ENCODE measurements around the gene CCDC195.

CCDC195 gene

GRCh38 chr2:224711381-224711780 lies 4.8 kb downstream of the CCDC195 start:
- Histone ChIP-seq H3K9ac (ENCODE audit: low read depth, low read length, poor library complexity, severe bottlenecking) (no peak overlapping the region), H2AFZ (ENCODE audit: low read length) (no peak overlapping the region), H3K27me3 (ENCODE audit: insufficient read depth, low read length, poor library complexity, severe bottlenecking) (no peaks in the 10 kb centered on the region), H3K4me2 (ENCODE audit: low read depth, low read length, poor library complexity, severe bottlenecking) (no peak overlapping the region), H3K36me3 (ENCODE audit: insufficient read depth, low read length) (no peaks in the 10 kb centered on the region), H3F3A (ENCODE audit: low read depth) (no peaks in the 10 kb centered on the region), H3K79me2 (ENCODE audit: insufficient read depth, low read length) (no peaks in the 10 kb centered on the region), H4K20me1 (ENCODE audit: insufficient read depth, low read length, poor library complexity, severe bottlenecking) (no peaks in the 10 kb centered on the region), H3K4me1 (ENCODE audit: insufficient read depth, low read length, poor library complexity, severe bottlenecking) (no peaks in the 10 kb centered on the region), H3K9me3 (ENCODE audit: insufficient read depth, low read depth, low read length) (no peaks in the 10 kb centered on the region), H3K9me2 (replicated peaks; ENCODE audit: low read depth, low read length) (no peaks in the 10 kb centered on the region), H3K4me3 (ENCODE audit: low read length, poor library complexity, severe bottlenecking) (no peak overlapping the region)
- no peak for TF ChIP-seq CTCF (conservative IDR thresholded peaks at IDR 0.05; ENCODE audit: low read length)
- no peak for TF ChIP-seq EZH2phosphoT487 (IDR thresholded peaks at IDR 0.05; ENCODE audit: borderline replicate concordance)

DNA sequence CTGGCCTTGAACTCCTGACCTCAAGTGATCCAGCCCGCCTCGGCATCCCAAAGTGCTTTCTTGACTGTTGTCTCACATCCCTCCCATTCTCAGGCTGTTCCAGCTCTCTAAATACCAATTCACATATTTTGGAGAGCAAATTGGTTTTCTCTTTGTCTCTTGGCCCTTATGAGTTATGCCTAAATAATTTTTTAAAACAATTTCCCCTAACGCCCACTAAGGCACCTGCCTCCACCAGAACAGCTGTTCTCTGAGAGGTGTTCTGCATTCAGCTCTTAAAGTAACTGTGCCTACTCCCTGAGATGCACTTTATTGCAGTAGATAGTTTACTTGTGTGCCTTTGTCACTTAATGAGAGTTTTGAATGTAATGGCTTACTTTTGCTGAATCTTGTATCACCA lies 6.9 kb downstream of the CCDC195 start:
- Histone ChIP-seq H3K9ac (ENCODE audit: low read depth, low read length, poor library complexity, severe bottlenecking) (no peak overlapping the region), H3K36me3 (ENCODE audit: insufficient read depth, low read length) (no peaks in the 10 kb centered on the region), H2AFZ (ENCODE audit: low read length) (no peak overlapping the region), H3K79me2 (ENCODE audit: insufficient read depth, low read length) (no peaks in the 10 kb centered on the region), H3K4me1 (ENCODE audit: insufficient read depth, low read length, poor library complexity, severe bottlenecking) (no peaks in the 10 kb centered on the region), H3K9me3 (ENCODE audit: insufficient read depth, low read depth, low read length) (no peaks in the 10 kb centered on the region), H3K4me2 (ENCODE audit: low read depth, low read length, poor library complexity, severe bottlenecking) (no peak overlapping the region), H3K27me3 (ENCODE audit: insufficient read depth, low read length, poor library complexity, severe bottlenecking) (no peaks in the 10 kb centered on the region), H4K20me1 (ENCODE audit: insufficient read depth, low read length, poor library complexity, severe bottlenecking) (no peaks in the 10 kb centered on the region), H3K9me2 (replicated peaks; ENCODE audit: low read depth, low read length) (no peaks in the 10 kb centered on the region), H3F3A (ENCODE audit: low read depth) (no peaks in the 10 kb centered on the region), H3K4me3 (ENCODE audit: low read length, poor library complexity, severe bottlenecking) (no peak overlapping the region)
- TF ChIP-seq EZH2phosphoT487 (IDR thresholded peaks at IDR 0.05; ENCODE audit: borderline replicate concordance): no peak
- no peak for TF ChIP-seq CTCF (conservative IDR thresholded peaks at IDR 0.05; ENCODE audit: low read length)

DNA sequence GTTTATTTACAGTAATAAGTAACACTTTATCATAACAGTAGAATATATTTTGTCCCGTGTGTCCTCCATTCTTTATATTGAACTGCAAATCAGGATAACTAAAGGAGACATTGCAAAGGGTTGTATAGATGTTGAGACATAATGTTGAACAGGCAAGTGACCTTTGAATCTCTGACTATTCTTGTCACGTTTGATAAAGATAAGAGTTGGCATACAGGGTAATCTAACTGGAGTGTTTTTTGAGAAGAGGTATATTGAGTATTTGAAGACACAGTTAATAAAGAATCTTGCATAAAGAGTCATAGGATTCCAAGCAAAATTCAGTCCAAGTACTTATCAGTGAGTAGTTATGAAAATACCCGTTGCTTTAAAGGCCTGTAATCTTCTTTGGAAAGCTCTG lies 21.7 kb downstream of the CCDC195 start:
- Histone ChIP-seq H4K20me1 (ENCODE audit: insufficient read depth, low read length, poor library complexity, severe bottlenecking) (no peaks in the 10 kb centered on the region), H3K27me3 (ENCODE audit: insufficient read depth, low read length, poor library complexity, severe bottlenecking) (no peaks in the 10 kb centered on the region), H3F3A (ENCODE audit: low read depth) (no peaks in the 10 kb centered on the region), H3K36me3 (ENCODE audit: insufficient read depth, low read length) (no peaks in the 10 kb centered on the region), H3K9me3 (ENCODE audit: insufficient read depth, low read depth, low read length) (no peaks in the 10 kb centered on the region), H2AFZ (ENCODE audit: low read length) (no peak overlapping the region), H3K4me1 (ENCODE audit: insufficient read depth, low read length, poor library complexity, severe bottlenecking) (no peaks in the 10 kb centered on the region), H3K79me2 (ENCODE audit: insufficient read depth, low read length) (no peaks in the 10 kb centered on the region), H3K9me2 (replicated peaks; ENCODE audit: low read depth, low read length) (no peaks in the 10 kb centered on the region), H3K9ac (ENCODE audit: low read depth, low read length, poor library complexity, severe bottlenecking) (no peak overlapping the region), H3K4me3 (ENCODE audit: low read length, poor library complexity, severe bottlenecking) (no peak overlapping the region), H3K4me2 (ENCODE audit: low read depth, low read length, poor library complexity, severe bottlenecking) (no peak overlapping the region)
- TF ChIP-seq EZH2phosphoT487 (IDR thresholded peaks at IDR 0.05; ENCODE audit: borderline replicate concordance) (no peak), CTCF (conservative IDR thresholded peaks at IDR 0.05; ENCODE audit: low read length) (no peak)

Measured in Loucy (cell line).